Nephron progenitor cell (in vitro differentiated cells): ENCODE measurements around the gene DCTN3.
A peak's percentile ranks its signal among the peaks of the same experiment; 100 is the strongest.

Experiments used
- DNase-seq: peaks from one replicate; pipeline ENCODE4 v3.0.0; 2021
- H3K27ac Mint-ChIP-seq: 2 replicates; pipeline ENCODE4 v1.8.0; 2021; ENCODE audit warnings: mild to moderate bottlenecking, moderate library complexity, mixed read lengths
- H3K27me3 Mint-ChIP-seq: 2 replicates; pipeline ENCODE4 v1.8.0; 2021; ENCODE audit warnings: mild to moderate bottlenecking, low read depth, mixed read lengths; ENCODE audit not compliant: poor library complexity
- H3K36me3 Mint-ChIP-seq: 2 replicates; pipeline ENCODE4 v1.8.0; 2021; ENCODE audit warnings: low read depth, mixed read lengths
- H3K4me1 Mint-ChIP-seq: 2 replicates; pipeline ENCODE4 v1.8.0; 2021; ENCODE audit warnings: mixed read lengths
- H3K4me3 Mint-ChIP-seq: 2 replicates; pipeline ENCODE4 v1.8.0; 2021; ENCODE audit warnings: mild to moderate bottlenecking, moderate library complexity, mixed read lengths
- H3K9me3 Mint-ChIP-seq: 2 replicates; pipeline ENCODE4 v1.8.0; 2021; ENCODE audit warnings: mild to moderate bottlenecking, moderate library complexity, mixed read lengths
- CTCF ChIP-seq: fragments of 200-600 bp; sonication (generic); IDR thresholded peaks from 2 replicates; pipeline ENCODE4 v1.5.0; 2021; ENCODE audit warnings: antibody characterized with exemption

The DCTN3 gene

GRCh38 chr9:34623374-34624235 lies 3.3 kb upstream of the DCTN3 start:
- H3K9me3 Mint-ChIP-seq = no peaks in the 10 kb centered on the region
- no peak overlapping the region for H3K27ac Mint-ChIP-seq
- DNase-seq = no peak
- H3K4me1 Mint-ChIP-seq = peaks cover 32% of the 10 kb centered on the region
- no peaks in the 10 kb centered on the region for H3K36me3 Mint-ChIP-seq
- H3K4me3 Mint-ChIP-seq = no peak overlapping the region
- H3K27me3 Mint-ChIP-seq = peaks cover 65% of the 10 kb centered on the region
- TF ChIP-seq CTCF = no peak

GRCh38 chr9:34615132-34615531 lies 5.2 kb downstream of the DCTN3 start:
- H3K27me3 Mint-ChIP-seq = peaks cover 6% of the 10 kb centered on the region
- no peak overlapping the region for H3K4me3 Mint-ChIP-seq
- H3K9me3 Mint-ChIP-seq = no peaks in the 10 kb centered on the region
- no peak for DNase-seq
- no peak overlapping the region for H3K27ac Mint-ChIP-seq
- peaks cover 46% of the 10 kb centered on the region for H3K4me1 Mint-ChIP-seq
- no peak for TF ChIP-seq CTCF
- peaks cover 20% of the 10 kb centered on the region for H3K36me3 Mint-ChIP-seq

- peak; percentile 81 for DNase-seq
- TF ChIP-seq CTCF = peak; percentile 76
- H3K27ac Mint-ChIP-seq = peak overlapping the region; percentile 34
Measured at GRCh38 chr9:34612788-34613390, 7.4 kb downstream of the DCTN3 start.

GRCh38 chr9:34611811-34612787 lies 8.2 kb downstream of the DCTN3 start, which contains the start of gene RPP25L:
Gene RPP25L, minus strand, starts transcription at chr9:34612097. Its CDS starts 801 bp downstream, at chr9:34611296.
- H3K36me3 Mint-ChIP-seq = peaks cover 24% of the 10 kb centered on the region
- H3K4me1 Mint-ChIP-seq = peaks cover 36% of the 10 kb centered on the region
- no peaks in the 10 kb centered on the region for H3K9me3 Mint-ChIP-seq
- H3K4me3 Mint-ChIP-seq = peak within 1 kb of the TSS; percentile 94
- TF ChIP-seq CTCF = no peak
- peaks cover 6% of the 10 kb centered on the region for H3K27me3 Mint-ChIP-seq
- peak; percentile 93 for DNase-seq
- H3K27ac Mint-ChIP-seq = peak within 1 kb of the TSS; percentile 56

More at GRCh38 chr9:34612788-34613390, 7.4 kb downstream of the DCTN3 start:
- Mint-ChIP-seq H3K9me3 (no peaks in the 10 kb centered on the region), H3K36me3 (peaks cover 24% of the 10 kb centered on the region), H3K4me3 (peak overlapping the region; percentile 94), H3K27me3 (peaks cover 6% of the 10 kb centered on the region), H3K4me1 (peaks cover 36% of the 10 kb centered on the region)

GRCh38 chr9:34611251-34611810 lies 9.0 kb downstream of the DCTN3 start:
- no peak for DNase-seq
- Mint-ChIP-seq H3K36me3 (peaks cover 20% of the 10 kb centered on the region), H3K27ac (peak overlapping the region; percentile 53), H3K27me3 (peaks cover 6% of the 10 kb centered on the region), H3K4me3 (peak overlapping the region; percentile 94), H3K4me1 (peaks cover 36% of the 10 kb centered on the region), H3K9me3 (no peaks in the 10 kb centered on the region)
- no peak for TF ChIP-seq CTCF
